Tibial nerve (tissue), 4 donors: ENCODE measurements around the gene IFNGR2. TPM values are rescaled to one million over a fixed set of nuclear protein-coding genes. Genes with fewer than 3 reads are reported as not detected.

Source experiments
- DNase-seq, 2 donors: peaks; one replicate each; pipeline ENCODE4 v3.0.0-alpha.2; 2019; ENCODE audit warnings: low spot score in 2 of 2
- H3K27ac ChIP-seq, 4 donors: fragments of 200-600 bp; sonication (generic) in 3 of 4; one replicate each; pipeline ENCODE4 v1.5.1; 2017 to 2019; ENCODE audit warnings: mild to moderate bottlenecking in 1 of 4
- H3K27me3 ChIP-seq, 2 donors: fragments of 200-600 bp; sonication (generic) in 1 of 2; one replicate each; pipeline versions ENCODE4 v1.5.1 to v1.6.0; 2017 to 2019
- H3K36me3 ChIP-seq, 3 donors: fragments of 200-600 bp; sonication (generic); one replicate each; pipeline ENCODE4 v1.5.1; 2018 to 2019
- H3K4me1 ChIP-seq, 4 donors: fragments of 200-600 bp; sonication (generic) in 3 of 4; one replicate each; pipeline ENCODE4 v1.5.1; 2017 to 2019
- H3K4me3 ChIP-seq, 4 donors: fragments of 200-600 bp; sonication (generic) in 3 of 4; one replicate each; pipeline ENCODE4 v1.5.1; 2017 to 2019; ENCODE audit warnings: mild to moderate bottlenecking in 1 of 4, moderate library complexity in 1 of 4
- H3K9me3 ChIP-seq, 4 donors: fragments of 200-600 bp; sonication (generic) in 3 of 4; one replicate each; pipeline ENCODE4 v1.5.1; 2017 to 2019
- EP300 ChIP-seq, 2 donors: sonication (generic); formaldehyde crosslinking; IDR thresholded peaks; one replicate each; pipeline ENCODE4 v1.6.1; 2017; ENCODE audit warnings: antibody characterized with exemption in 2 of 2, mild to moderate bottlenecking in 1 of 2
- POLR2A ChIP-seq, 2 donors: fragments of 450-650 bp; IDR thresholded peaks; one replicate each; pipeline ENCODE4 v1.6.1; 2017; ENCODE audit warnings: antibody characterized with exemption in 2 of 2, mild to moderate bottlenecking in 2 of 2, moderate library complexity in 2 of 2
- WGBS, 2 donors: methylation state at CpG; one replicate each; pipeline ENCODE4 v1.1.5; 2018; 5-methylcytosine and 5-hydroxymethylcytosine counted together
- total RNA-seq, 4 donors: library from RNA; depleted of rRNA; stranded (reverse); fragments of >200 nt; gene quantifications; one replicate each; pipeline ENCODE4 v1.1.0, GENCODE V29; 2016
- TF ChIP-seq, protein P1 (sequence below), 5 experiments: fragments of 200-600 bp in 3 of 5; fragments of 450-650 bp in 2 of 5; sonication (generic) in 3 of 5; IDR thresholded peaks; one replicate each; pipeline ENCODE4 v1.5.1; 2016 to 2019; ENCODE audit warnings: antibody characterized with exemption in 5 of 5, mild to moderate bottlenecking in 3 of 5, moderate library complexity in 2 of 5

IFNGR2 gene
- total RNA-seq, 4 donors from 2014 or later: 110 to 153 (median 129) TPM

- H3K36me3 ChIP-seq: peaks cover 0 to 5% (median 0%) of the 10 kb centered on the region in 3 donors
- no peak for DNase-seq
- TF ChIP-seq EP300 (IDR thresholded peaks at IDR 0.05) (no peak), POLR2A (IDR thresholded peaks at IDR 0.05) (no peak)
- TF ChIP-seq, protein P1, sequence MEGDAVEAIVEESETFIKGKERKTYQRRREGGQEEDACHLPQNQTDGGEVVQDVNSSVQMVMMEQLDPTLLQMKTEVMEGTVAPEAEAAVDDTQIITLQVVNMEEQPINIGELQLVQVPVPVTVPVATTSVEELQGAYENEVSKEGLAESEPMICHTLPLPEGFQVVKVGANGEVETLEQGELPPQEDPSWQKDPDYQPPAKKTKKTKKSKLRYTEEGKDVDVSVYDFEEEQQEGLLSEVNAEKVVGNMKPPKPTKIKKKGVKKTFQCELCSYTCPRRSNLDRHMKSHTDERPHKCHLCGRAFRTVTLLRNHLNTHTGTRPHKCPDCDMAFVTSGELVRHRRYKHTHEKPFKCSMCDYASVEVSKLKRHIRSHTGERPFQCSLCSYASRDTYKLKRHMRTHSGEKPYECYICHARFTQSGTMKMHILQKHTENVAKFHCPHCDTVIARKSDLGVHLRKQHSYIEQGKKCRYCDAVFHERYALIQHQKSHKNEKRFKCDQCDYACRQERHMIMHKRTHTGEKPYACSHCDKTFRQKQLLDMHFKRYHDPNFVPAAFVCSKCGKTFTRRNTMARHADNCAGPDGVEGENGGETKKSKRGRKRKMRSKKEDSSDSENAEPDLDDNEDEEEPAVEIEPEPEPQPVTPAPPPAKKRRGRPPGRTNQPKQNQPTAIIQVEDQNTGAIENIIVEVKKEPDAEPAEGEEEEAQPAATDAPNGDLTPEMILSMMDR (IDR thresholded peaks at IDR 0.05): no peak
- 89% methylated on average over 7 of the region's 7 CpGs for WGBS, 2 donors
- H3K4me1 ChIP-seq: peaks cover 0 to 31% (median 11%) of the 10 kb centered on the region in 4 donors
- H3K27ac ChIP-seq: no peak overlapping the region
- no peaks in the 10 kb centered on the region for H3K27me3 ChIP-seq
- H3K9me3 ChIP-seq: no peaks in the 10 kb centered on the region
- no peak overlapping the region for H3K4me3 ChIP-seq
Observed at GRCh38 chr21:33477066-33477465, 73.9 kb downstream of the IFNGR2 start.

DNA sequence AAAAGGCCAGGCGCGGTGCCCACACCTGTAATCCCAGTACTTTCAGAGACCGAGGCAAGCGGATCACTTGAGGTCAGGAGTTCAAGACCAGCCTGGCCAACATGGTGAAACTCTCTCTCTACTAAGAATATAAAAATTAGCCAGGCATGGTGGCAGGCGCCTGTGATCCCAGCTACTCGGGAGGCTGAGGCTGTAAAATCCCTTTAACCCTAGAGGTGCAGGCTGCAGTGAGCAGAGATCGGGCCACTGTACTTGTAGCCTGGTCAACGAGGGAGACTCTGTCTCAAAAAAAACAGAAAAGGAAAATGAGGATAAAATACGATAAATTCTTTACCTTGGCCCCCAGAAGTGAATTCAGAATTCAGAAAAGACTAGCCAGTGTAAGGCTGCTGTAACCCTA is 75.0 kb downstream of the IFNGR2 start:
- Histone ChIP-seq H3K27me3 (no peaks in the 10 kb centered on the region), H3K4me3 (peak overlapping the region; percentile 75 to 89 (median 78)), H3K27ac (peak overlapping the region in 2 of 4 donors; percentile 91 to 96), H3K4me1 (peaks cover 0 to 31% (median 11%) of the 10 kb centered on the region in 4 donors), H3K36me3 (peaks cover 0 to 5% (median 0%) of the 10 kb centered on the region in 3 donors), H3K9me3 (no peaks in the 10 kb centered on the region)
- TF ChIP-seq EP300 (IDR thresholded peaks at IDR 0.05): no peak
- TF ChIP-seq, protein P1 (IDR thresholded peaks at IDR 0.05): no peak
- no peak for TF ChIP-seq POLR2A (IDR thresholded peaks at IDR 0.05)
- WGBS, 2 donors: 60 to 65% methylated on average over 9 of the region's 9 CpGs
- no peak for DNase-seq

DNA sequence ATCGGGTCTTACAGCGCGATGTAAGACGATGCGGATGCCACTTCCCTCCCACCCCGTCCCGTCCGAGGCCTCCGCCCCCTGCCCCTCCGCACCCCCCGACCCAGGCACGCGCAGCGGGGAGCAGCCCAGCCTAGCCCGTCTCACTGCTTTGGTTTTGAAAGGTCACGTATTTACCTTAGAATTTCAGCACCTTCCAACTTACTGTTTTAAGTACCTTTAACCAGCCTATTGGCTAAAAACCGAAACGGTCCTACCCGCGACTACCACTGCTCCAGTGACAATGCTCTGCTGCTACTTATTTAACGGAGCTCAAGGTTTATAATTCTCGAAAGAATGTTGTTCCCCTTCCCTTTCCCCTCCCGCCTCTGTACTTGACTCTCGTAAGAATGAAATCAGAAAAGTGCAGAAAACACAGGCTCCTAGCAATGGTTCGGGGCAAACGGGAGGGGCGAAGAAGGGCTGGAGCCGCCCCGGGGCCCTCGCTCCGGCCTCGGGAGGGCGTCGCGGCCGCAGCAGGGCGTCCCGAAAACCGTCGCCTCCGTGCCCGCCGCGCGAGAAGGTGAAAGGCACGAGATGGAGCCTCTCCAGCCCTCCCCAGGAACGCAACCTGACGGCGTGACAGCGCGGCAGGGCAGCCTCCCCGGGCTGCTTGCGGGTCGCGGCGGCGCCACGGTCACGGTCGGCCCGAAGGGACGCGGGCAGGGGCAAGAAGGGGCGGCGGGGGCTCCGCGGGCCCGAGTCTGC is 75.9 kb downstream of the IFNGR2 start:
- peak overlapping the region; percentile 75 to 89 (median 78) for H3K4me3 ChIP-seq
- TF ChIP-seq, protein P1 (IDR thresholded peaks at IDR 0.05): peak in 1 of 5 experiments; percentile 20
- TF ChIP-seq POLR2A (IDR thresholded peaks at IDR 0.05): no peak
- no peaks in the 10 kb centered on the region for H3K27me3 ChIP-seq
- 0 to 1% methylated on average over 60 to 67 of the region's 68 CpGs for WGBS, 2 donors
- peaks cover 0 to 3% (median 0%) of the 10 kb centered on the region in 3 donors for H3K36me3 ChIP-seq
- no peaks in the 10 kb centered on the region for H3K9me3 ChIP-seq
- peak overlapping the region; percentile 82 to 96 (median 92) for H3K27ac ChIP-seq
- no peak for DNase-seq
- peaks cover 0 to 31% (median 11%) of the 10 kb centered on the region in 4 donors for H3K4me1 ChIP-seq

DNA sequence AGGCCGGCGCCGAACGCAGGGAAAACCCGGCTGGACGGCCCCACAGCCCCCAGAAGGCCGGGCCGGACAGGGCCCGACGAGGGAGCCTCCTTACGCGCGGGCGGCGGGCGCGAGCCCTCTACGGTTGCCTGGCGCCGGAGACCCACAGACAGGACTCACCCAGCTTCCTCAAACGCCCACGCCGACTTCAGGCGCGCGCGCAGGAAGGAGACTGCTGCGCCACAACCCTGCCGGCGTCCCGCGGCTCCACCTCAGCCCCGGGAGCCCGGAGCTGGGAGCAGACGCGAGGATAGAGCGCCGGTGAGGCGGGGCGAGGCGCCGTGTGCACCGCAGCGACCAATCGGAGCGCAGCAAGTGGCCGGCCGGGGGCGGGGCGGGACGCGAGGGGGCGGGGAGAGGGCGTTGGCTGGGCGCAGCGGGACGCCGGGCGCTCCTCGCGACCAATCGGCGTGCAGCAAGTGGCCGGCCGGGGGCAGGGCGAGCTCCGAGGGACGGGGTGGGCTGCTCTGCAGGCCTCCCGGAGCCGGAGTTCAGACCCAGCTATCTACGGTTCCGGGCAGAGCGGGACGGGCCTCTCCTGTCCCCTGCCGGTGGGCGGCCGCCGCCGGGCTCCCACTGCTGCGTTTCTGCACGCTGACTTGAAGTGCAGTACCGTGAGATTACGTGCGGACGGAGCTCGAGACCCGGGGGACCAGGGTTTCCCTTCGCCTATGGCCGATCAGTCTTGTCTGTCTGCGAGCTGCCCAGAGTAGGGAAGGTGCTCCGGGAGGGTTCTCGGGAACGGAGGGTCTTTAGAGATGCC is 76.7 kb downstream of the IFNGR2 start, which contains the start of gene TMEM50B:
Gene TMEM50B, minus strand, starts transcription at position 296 of the 802 bp plus-strand sequence. CDS start 11,089 bp downstream, outside the sequence.
- Histone ChIP-seq H3K9me3 (no peaks in the 10 kb centered on the region), H3K4me3 (peak within 1 kb of the TSS; percentile 75 to 89 (median 78)), H3K4me1 (peaks cover 0 to 31% (median 11%) of the 10 kb centered on the region in 4 donors), H3K27ac (peak within 1 kb of the TSS; percentile 82 to 96 (median 92)), H3K36me3 (no peaks in the 10 kb centered on the region), H3K27me3 (no peaks in the 10 kb centered on the region)
- DNase-seq: peak; percentile 84 to 90
- 0 to 1% methylated on average over 17 to 70 of the region's 93 CpGs for WGBS, 2 donors
- peak; percentile 5 to 99 for TF ChIP-seq EP300 (IDR thresholded peaks at IDR 0.05)
- TF ChIP-seq POLR2A (IDR thresholded peaks at IDR 0.05): peak; percentile 84 to 94
- TF ChIP-seq, protein P1 (IDR thresholded peaks at IDR 0.05): peak; percentile 36 to 74 (median 55)
